DMS 273 (cell line): ENCODE data around the gene INPP5F.
"Not testable (repeated sequence)": the region's sequence is repeated elsewhere in the genome, so short reads cannot be mapped to it uniquely, and the experiment has no call there.

Source experiments
- DNase-seq: peaks from one replicate; lab custom pipeline; 2025; ENCODE audit not compliant: unreplicated experiment; lab: John Stamatoyannopoulos, UW

The INPP5F gene

DNA sequence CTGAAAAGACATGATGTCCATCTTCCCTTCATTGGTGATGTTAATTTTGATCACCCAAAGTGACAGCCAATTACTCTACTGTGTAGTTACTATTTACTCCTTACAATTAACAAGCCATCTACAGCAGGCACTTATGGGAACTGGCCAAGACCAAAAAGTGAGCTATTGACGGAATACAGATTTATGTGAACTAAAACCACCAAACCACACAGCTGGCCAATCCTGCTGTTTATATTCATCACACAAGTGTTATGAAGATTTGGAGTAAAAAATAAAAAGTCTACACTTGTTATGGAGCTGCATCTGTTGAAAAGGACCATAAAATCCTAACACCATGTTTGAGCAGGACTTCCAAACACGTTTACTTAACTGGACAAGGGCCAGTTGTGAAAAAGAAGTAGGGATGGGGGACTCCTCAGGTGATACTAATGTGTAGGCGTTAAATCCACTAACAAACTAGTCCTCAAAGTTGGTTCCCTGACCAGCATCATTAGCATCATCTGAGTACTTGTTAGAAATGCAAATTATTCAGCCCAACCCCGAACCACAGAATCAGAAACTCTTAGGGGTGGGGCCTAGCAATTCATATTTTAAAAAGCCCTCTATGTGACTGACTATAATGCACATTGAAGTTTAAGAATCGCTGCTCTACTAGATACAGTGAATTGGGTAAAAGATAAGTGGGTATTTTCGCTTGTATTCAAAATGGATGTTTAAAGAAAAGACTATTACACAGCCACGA, 135.2 kb downstream of the INPP5F start:
- no peak for DNase-seq

DNA sequence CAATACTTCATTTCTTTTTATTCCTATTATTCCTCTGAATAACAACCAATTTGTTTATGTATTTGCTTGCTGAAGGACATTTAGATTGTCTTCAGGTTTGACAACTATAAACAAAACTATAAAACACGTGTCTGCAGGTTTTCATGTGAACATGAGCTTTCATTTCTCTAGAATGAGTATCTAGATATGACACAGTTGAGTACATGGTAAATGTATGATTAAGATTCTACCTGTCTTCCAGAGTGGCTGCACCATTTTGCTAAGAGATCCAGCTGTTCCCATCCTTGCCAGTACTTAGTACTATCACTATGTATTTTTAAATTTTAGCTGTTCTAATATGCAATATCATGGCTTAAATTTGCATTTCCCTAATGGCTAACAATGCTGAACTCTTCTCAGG, 136.7 kb downstream of the INPP5F start:
- DNase-seq, result no peak

DNA sequence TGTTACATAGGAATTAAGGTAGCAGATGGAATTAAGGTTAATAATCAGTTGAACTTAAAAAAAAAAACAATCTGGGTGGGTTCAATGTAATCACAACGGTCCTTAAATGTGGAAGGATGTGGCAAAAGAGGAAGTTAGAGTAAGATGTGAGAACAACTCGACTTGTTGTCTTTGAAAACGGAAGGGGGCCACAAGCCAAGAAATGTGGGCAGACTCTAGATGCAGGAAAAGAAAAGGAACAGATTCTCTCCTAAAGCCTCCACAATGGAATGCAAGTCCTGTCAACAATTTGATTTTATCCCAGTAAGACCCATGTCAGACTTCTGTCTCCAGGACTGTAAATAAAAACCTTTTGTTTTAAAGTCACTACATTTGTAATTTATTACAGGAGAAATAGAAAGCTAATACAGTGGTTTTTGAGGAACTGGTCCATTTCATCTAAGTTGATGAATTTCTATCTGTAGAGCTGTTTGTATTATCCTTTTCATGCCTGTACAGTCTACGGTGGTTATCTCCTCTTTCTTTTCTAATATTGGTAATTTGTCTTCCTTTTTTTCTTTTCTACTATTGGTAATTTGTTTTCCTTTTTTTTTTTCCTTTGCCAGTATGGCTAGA, 138.2 kb downstream of the INPP5F start:
- no peak for DNase-seq

DNA sequence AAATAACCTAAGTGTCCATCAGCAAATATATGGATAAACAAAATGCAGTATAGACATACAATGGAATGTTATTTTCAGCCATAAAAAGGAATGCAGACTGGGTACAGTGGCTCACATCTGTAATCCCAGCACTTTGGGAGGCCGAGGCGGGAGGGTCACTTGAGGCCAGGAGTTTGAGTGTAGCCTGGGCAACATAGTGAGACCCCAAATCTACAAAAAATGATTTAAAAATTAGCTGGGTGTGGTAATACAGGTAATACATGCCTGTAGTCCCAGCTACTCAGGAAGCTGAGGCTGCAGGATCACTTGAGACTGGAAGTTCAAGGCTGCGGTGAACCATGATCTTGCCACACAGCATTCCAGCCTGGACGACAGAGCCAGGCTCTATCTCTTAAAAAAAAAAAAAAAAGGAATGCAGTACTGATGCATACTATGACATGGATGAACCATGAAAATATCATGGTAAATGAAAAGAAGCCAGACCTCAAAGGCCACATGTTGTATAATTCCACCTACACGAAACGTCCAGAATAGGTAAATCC, 139.9 kb downstream of the INPP5F start:
- no peak for DNase-seq

DNA sequence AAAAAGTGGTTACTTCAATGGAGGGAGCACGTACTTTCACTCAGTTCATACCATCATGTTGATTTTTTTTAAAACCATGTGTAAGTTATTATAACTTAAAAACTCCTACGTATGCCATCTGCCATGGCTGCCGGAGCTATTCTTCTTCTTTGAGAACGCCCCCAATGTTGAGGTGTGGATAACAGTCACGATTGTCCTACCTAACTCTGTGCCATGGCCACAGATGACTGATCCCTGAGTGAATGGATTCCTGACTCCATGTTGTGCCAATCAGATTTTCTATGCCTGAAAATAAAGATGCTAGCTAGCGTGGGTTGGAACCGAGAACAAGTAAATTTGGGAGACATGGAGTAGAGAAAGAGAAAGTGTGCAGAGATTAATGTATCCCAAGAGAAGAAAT, 141.5 kb downstream of the INPP5F start:
- no peak for DNase-seq

DNA sequence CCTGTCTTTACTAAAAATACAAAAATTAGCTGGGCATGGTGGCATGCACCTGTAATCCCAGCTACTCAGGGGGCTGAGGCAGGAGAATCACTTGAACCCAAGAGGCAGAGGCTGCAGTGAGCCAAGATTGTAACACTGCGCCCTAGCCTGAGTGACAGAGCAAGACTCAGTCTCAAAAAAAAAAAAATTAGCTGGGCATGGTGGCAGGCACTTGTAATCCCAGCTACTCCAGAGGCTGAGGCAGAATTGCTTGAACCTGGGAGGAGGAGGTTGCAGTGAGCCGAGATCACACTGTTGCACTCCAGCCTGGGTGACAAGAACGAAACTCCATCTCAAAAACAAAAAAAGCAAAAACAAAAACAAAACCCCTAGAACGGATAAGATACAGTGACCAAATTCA, 143.5 kb downstream of the INPP5F start:
- DNase-seq, result not testable (repeated sequence)

DNA sequence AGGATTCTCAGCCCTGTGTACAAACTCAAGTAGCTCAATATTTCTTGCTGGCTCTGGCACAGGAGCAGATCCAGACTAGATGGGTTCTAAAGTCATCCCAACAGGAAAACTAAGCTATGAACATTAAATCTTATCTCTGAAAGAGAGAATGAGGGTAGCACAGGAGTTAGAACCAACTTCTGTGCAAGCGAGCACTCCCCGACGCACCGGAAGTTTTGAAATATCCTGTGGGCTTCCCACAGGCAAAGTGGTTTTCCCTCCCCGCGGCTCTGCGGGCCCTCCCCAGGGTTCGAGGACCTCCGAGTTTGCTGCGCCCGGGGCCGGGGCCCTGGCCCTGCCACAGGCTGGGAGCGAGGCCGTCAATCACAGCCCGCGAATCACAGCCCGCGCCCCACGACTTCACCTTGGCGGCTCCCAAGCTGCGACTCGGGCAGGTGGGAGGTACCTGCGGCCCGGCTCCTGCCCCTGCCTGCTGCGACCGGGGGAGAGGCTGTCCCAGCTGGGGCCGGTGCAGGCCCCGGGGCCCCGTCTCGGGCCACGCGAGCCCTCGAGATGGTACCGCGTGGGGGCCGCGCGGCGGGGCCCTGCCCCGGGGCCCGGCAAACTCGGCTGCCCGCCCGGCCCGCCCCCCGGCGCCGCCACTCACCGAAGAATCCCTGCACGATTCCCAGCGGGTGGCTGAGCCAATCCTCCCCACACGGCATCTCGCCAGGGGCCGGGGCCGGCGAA, 146.2 kb downstream of the INPP5F start:
- peak; percentile 63 for DNase-seq

DNA sequence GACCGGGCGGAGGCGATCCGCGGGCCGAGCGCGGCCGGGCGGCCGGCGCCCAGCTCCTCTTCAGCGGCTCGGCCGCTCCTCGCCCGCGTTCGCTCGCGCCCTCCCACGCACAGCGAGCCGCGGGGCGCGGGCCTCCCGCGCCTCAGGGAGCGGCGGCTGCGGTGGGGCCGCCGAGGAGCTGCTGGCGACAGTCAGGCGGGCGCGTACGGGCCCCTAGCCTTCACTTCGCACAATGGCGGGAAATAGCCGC, 146.7 kb downstream of the INPP5F start, which contains the start of gene MCMBP:
TSS of gene MCMBP (minus strand) at position 234 of the 250 bp plus-strand sequence. CDS start 259 bp downstream, outside the sequence.
- no peak for DNase-seq

DNA sequence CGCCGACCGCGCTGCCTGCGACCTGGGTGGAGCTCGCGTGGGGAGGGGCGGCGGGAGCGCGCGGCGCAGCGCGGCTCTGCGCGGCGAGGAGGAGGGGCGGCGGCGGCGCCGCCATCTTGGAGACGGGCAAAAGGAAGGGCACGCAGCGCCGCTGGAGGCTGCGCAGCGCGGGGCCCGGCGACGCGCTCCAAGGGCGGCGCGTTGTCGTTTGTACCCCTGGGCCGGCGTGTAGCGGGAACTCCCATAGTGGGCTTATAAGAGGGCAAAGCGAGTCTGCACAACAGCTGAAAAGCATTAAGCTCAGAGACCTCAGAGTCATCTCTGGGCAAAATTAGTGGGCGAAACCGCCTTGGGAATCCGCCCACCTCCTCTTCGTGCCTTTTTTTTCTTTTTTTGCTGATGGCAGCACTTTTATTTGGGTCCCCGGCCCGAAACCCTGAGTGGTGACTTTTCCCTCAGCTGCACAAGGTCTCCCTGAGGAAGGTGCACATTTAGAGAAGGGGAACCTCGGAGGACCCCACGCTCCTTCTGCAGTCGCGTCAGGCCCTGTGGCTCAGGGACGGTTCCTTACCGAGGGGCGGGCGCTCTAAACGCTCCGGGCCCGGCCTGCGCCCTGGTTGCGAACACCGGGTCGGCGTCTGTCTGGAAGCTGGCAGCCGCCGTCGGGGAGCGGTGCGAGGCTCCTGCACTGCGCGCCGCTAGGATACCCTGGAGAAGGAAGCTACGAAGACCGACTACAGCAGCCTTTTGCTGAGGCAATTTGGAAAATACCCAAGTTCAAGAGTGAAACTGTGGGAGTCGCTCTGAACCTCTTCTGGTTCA, 147.2 kb downstream of the INPP5F start:
- peak; percentile 91 for DNase-seq

DNA sequence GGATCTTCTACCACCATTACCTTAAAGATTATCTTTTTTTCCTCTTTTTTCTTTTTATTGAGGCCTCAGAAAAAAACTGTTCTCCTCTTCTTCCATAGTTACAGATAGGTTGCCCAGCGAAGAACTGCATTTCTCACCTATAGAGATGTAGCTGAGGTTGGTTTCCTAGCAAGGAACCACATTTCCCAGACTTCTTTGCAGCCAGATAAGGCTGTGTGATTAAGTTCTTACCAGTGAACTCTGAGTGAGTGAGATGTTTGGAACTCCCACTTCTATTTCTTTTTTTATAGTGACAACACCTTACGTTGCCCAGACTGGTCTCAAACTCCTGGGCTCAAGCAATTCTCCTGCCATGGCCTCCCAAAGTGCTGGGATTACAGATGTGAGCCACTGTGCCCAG, 152.7 kb downstream of the INPP5F start:
- DNase-seq, result no peak
